ENCODE measurements around the gene HOXA3.

Gene HOXA3

DNA sequence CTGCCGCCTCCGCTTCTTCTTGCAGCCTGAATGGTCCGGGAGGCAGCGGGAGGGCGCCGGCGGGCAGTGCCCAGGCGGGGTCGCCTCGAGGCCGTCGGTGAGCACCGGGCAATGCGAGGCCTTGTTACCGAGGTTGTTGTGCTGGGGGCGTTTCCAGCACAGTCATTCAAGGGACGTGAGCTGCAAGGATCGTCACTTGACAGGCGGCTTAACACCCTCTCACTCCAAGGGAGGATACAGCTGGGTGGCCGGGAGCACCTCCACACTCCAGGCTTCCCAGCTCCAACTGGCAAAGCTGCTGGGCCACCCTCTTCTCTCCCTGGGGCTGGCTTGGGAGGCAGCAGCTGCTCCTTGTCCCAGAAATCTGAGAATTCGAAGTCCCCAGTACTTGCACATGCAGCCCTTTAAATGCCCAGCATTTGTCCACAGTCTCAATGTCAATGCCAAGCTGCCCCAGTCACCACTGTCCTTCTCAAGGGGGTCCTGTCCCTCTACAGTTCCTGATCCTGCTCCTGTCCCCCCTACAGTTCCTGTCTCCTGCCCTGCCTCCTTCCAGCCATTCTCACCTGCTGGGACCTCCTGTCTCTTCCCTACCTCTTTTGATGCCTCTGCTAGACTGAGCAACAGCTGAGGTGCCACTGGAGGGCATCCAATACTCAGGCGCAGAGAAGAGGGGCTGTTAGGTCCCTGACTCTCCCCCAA lies 37.1 kb upstream of the HOXA3 start:
- DNase-seq, result no peak

DNA sequence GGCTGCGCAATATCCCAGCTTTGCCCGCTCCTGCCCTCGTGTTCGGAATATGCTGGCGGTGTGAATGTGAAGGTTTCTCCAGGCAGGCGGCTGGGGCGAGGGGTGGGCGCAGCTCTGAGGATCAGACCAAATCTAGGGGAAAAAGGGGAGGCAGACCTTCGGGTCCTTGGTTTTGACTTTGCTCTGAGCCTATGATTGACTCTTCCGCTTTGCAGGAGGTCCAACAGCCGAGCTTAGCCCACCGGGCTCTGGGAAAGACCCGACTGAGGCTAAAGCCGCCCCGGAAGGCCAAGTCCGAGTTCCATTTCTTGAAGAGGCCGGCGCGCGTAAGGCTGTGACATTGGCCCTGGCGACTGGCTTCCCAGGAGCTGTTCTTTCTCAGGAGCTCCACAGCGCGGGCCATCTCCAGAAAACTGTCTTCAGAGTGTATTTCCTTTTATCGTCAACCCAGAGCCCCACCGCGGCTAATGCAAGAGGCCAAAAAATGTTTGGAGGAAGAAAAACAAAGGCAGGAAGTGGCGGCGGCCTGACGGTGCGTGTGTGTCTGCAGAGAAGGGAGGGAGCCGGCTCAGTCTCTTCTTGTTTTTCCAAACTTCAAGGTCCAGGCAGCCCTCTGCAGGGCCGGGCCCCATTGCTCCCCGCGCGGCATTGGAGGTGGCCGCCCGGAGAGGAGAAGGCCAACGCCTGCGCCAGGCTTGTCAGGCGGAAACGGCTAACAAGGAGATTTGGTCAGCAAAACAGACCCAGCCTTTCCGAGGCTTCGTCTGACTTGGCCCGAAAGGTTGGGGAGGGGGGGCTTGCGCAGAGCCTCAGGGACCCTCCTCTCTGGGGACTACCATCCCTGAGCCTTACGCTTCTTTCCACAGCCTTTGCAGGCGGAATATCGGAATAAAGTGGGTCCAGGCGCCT lies 36.3 kb upstream of the HOXA3 start:
- no peak for DNase-seq

DNA sequence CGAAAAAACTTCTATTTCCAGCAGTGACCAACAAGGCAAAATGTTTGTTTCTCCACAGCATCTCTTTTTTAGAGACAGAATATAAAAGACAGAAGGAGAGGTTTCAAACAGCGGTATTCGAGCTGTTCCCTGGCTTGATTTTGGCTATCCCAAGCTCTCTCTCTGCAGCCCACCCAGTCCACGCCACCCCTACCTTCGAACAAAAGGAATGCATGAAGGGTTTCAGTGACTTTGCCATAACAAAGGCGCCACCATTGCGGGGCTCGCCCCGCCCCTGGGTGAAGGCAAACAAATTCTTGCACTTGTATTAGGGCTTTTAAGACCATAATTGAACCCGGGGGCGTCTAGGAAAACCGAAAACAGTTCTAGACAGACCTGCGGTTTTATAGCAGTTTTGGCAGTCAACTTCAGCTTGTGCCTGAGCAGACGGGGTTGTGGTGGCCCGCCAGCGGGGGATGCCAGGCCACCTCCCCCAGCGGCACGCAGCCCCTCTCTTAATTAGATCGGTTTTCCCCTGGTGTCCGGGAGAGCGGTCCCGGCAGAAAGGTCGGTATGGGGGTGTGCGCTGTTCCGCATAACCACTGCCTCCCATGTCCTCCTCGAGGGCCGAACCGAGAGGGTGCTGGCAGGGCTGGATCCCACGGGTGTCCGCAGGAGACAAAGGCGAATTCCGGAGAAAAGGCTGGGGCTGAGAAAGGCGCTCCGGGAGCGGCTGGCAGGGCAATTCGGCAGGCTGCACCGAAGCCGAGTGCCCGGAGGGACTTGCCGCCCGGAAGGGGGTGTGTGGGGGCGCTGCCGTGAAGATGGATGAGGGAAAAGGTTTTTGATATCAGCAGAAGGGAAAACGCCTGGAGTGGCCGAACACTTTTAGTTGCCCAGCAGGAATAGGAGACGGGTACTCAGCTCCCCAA lies 35.3 kb upstream of the HOXA3 start:
- no peak for DNase-seq

DNA sequence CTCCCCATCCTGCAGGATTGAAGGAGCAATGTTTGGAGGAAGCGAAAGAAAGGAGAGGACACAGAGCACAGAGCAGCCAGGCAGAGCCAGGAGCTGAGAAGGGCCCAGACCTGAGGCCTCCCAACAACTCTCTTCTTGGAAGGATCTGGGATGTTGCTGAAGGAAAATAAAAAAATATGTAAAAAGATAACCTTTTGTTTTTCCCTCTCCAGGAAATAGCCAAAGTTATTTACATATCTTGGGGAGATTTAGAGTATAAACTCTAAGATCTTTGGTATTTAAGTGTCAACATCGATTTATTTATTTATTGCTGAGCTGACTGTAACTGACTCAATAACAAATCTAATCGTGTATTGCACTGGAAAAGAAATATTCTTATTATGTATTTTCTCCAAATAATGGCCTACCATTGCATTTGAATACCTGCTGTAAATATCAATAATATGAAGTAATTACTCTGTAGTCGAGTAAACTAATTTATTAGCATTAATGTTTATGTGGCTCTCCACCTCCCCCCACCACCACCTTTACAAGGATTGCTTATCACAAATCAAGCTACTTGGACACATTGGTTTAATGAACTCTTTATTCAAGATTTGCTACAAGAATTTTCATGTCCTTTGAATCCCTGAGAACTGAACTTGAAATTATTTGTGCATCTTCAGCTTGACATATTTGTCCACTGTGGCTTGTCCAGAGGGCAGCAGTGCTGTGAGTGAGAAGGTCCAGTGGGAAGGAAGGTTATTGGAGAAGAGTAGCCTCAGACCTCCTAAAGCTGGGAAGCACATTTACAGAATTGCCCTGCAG lies 34.5 kb upstream of the HOXA3 start:
- DNase-seq, result no peak

DNA sequence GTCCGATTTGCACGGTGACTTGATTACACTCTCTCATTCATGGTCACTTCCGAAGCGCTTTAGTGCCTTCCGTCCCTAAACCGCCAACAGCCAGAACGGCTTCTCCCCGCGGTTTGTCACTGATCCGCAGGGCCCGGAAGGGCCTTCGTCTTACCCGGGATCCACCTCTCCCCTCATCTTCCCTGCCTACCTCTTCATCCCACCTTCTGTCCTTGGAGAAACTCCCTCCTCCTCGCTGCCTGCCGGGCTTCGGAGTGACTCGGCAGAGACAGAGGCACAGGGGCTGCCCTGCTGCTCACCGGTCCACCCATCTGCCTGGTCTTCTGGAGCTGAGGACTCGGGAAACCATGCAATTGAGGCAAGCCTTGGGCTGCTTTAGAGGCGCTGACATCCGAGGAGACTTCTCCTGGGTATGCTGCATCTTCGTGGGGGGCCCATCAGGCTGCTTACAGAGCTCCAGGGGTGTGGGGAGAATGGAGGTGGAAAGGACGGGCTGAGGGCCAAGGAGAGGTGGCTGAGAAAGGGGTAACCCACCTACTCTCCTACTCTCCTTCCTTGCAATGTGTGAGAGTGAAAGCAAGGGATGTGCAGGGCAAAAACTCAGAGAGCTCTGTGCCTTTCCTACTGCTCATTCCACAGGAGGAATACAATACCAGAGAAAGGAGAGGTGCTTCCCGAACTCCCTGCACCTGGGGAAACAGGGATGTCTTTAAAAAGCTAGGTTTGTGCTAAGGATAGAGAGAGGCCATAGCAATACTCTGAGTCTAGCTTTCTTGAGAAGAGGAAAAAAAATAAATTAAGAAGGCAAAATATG lies 33.7 kb upstream of the HOXA3 start:
- DNase-seq, result no peak

DNA sequence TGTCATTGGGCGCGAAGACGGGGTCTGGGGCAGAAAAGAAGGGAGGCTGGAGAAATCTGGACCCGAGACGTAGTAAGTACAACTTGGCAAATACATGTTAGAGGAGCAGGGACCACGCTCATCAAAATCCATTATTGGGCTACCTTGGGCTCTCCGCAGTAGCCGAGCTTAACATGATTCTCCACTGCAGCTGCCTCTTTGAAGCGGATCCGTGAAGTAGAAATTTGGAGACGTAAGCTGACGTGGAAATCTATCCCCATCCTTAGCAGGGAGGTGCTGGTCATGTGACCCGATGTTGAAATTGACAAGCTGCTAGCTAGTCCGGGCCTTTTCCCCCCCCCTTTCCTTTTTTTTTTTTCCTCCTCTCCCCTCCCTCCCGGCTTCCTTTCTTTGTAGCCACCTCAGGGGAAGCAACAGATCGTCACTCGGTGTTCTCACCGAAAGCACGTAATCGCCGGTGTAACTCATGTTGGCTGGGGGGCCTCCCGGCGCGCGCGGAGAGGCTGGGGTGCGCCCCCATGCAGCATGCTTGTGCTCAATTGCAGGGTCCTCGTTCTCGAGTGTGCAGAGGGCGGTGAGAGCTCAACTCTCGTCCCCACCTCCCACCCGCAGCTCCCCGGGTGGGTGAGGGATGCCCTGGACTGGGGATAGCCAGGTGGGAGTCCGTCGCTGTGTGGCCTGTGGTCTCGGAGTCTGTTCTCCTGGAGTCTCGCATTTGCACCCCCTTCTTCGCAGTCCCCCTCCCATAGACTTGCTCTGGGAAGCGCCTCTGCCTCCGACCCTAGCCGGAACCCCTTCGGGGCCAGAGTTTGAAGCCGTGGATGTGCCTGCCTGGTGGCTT lies 32.9 kb upstream of the HOXA3 start, which contains the start of gene HOXA11:
HOXA11 (minus strand) TSS at position 220 of the 841 bp plus-strand sequence; CDS start at position 132, 88 bp downstream.
- peak; percentile 54 for DNase-seq

DNA sequence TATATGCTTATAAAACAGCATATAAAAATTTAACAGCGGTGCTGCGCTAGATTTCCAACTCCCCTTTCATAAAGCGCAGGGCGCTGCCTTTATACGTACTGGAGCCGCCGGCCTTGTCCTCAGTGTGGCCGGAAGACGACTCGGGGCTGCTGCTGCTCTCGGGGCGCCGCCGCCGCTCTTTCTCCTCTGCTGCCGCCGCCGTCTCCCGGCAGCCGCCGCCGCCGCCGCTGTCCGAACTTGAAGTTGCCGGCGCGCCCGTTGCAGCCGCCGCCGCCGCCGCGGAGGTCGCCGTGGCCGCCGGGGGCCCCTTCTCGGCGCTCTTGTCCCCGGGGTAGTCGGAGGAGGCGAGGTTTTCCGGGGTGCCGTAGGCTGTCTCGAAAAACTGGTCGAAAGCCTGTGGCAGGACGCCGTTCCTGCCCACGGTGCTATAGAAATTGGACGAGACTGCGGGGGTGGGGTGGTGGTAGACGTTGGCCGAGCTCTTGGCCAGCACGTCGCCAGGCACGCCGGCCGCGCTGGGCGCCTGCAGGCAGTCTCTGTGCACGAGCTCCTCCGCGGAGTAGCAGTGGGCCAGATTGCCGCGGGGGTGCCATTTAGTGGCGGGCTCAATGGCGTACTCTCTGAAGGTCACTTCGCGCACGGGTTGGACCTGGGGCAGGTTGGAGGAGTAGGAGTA lies 32.1 kb upstream of the HOXA3 start:
- DNase-seq, result no peak

DNA sequence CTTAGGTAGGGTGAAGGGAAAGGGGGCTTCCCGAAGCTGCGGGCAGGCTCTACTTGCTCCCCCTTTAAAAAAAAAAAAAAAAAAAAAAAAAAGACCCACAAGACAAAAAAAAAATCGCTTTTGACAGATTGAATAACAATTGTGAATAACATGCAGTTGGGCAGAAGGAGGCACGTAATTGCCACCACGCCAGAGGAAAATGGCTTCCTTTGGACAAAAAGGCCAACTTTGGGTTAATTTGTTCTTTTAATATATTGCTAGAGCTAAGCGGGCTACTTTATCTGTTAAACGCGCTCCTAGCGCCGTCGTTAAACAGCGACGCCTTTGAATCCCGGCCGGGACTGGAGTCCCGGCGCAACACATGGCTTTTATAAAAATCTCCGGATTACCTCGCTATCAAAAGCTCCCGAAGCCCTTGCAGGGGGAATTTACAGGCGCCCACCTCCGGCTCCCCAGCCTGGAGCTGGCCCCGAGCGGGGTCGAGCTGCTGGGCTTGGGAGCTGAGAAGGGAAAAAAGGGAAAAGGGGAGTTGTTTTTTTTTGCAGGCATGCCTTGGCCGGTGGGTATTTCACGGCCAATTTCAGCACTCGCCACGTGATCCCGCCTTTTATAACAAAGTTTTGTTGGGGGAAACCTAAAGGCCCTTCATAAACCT lies 31.4 kb upstream of the HOXA3 start:
- no peak for DNase-seq

DNA sequence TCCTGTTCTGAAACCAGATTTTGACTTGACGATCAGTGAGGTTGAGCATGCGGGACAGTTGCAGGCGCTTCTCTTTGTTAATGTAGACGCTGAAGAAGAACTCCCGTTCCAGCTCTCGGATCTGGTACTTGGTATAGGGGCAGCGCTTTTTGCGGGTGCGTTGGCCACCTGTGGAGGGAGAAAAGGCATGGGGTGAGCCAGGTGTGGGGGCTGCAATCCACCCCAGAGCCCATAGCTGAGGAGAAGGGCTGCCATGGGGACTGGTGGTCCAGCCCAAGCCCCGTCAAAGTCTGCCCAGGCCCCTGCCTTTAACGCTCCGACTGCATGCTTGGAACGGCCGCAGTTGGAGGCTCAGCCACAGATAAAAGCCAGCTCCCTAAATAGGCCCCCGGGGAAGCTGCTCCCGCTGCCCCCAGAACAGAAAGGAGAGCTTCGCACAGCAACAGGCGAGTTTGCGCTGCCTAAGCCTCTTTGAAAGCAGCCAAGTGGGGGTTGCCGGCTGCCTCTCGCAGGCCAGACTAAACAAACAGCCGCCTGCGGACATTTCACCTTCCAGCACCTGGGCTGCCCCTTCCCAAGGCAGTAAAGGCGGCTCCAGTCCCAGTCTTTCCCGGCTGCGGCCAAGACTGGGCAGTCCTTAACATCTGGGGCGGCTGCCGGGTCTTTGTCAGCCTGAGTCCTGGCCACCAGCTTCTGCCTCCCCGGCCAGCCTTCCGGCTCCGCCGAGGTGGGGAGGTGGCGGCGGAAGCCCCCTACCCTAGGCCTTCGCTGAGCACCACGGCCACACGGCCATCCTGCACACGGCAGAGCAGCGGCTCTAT lies 30.7 kb upstream of the HOXA3 start:
- peak; percentile 16 for DNase-seq

DNA sequence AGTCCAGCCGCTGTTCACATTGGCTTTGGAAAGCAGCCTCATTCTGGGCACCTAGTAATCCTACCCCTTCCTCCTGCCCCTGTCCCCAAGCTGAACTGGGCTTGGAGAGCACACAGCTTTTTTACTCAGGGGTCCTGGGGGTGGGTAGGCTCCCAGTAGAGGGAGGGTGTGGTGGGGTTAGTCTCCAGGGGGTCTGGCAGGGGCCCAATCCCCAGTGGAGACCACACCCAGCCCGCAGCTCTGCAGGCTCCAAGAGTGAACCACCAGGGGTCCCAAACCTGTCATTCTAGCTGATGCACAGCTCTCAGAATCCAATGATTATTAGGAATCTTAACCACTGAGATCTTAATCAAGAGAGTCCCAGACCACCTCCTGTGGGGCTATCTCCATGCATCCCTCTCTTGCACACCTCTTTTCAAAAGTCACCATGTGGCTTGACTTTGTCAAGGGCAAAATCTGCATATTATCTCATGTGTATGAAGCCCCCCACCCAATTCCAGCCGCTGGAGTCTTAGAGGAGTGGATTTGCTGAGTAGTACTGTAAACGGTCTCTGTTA lies 30.0 kb upstream of the HOXA3 start:
- no peak for DNase-seq

DNA sequence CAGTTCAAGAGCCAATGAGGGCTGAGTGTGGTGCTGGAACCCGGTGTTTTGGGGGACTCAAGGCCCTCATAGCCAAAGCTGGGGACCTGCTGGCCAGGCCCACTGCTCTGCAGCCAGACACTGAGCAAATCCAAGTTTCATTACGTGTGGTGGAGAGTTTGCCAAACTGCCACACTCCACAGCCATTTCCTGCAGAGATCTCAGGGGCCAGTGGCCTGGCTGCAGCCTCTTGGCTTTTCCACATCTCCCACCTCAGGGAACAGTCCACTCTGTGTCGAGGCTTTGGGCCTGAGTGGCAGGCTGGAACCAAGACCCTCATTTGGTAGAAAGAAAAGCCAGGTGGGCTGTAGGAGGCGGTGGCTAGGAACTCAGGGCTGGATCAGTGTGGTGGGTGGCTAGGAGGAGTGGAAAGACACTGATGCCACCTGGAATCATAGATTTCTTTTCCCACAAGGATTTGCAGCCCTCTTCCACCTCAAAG lies 29.5 kb upstream of the HOXA3 start:
- DNase-seq, result no peak

DNA sequence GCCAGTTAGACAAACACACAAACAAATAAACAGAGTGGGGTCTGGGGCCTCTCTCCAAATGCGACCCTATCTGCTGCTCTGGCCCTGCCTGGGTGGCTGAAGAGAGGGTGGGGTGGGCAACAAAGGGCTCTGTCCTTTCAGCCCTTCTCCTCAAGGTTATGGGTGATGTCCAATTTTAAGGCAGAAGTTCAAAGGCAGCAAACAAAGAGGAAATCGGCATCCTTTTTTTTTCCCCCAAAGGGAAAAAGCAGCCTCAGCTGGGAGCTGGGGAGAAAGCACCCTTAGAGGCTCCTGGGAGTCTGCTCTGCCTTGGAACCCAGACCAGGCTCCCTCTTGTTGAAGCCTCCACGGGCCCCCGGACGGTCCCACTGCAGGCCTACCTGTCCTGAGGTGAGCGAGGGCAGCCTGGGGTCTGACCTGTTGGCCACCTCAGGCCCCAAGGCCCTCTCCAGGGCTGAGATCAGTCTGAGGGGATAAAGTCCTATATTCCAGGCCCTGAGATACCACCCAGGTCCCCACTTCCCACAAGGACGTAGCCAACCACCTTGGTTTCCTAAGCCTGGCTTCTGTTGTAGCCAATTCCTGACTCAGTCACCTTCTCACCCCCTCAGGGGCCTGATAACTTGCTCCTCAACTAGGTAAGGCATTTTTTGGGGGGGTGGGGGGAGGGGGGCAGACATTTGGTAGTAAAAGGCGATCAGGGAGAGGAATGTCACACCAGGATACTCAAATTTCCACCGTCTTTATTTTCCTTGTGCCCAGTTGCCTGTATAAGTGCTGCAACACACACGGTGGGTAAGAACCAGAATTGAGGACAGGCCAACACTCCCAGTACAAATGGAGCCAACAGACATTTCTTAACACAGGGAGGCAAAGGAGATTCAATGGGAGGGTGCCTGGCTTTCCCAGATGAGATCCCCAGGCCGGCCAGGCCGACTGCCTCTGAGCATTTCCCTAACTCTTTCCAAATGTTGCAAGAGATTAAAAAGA lies 28.3 kb upstream of the HOXA3 start:
- DNase-seq, result no peak

DNA sequence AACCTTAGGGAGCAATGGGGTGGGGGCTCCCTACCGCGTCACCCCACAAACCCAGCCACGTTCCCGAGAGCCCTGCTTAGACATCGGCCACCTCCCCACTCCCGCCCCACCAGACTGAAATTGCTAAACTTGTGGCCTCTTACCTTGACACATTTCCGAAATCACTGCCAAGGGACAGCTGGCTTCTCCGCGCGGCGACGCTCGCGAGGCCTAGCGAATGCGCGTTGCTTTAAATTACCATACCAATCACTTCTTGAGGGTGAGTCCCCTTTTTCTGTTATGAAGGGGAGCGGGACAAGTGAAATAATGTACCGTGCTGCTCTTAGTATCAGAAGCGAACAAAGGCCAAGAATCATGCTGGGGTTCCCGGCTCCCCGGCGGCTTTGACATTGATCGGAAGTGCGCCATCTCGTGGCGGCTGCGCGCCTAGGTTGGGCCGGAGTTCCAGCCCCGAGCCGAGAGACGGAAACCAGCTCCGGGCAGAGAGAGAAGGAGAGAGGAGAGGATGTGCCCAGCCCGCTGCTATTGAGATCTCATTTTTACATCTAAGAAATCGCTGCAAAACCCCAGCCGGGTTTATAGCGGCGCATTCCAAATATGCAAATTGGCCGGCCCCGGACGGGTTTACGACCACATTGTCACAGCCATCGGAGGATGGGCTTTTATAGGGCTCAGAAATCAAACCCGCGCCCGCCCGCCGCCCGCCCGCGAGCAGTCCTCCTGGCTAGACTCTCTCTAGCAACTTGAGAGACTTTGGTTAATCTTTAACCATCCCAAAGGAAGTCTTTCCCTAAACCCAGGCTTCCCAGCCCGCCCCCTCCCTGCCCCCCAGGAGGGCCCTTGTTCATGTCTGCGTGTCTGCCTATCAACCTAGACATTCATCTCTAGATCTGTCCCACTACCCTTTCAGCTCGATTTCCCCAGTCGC lies 27.4 kb upstream of the HOXA3 start:
- no peak for DNase-seq

DNA sequence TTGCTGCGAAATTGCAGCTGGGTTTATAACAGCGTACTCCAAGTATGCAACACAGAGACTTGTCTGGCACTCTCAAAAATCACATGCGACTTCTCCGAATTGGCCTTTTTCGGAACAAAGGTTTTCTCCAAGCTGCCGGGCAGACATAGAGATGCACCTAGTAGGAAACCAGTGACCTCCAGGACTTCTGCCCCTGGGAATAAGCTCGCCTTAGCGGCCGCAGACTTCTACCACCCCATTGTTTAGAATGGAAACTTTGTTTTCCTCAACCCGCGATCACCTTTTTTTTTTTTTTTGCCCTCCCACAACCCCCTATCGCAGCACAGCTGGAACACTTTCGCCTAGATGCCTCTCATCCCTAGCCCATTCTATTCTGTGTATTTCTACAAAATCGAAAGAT lies 26.6 kb upstream of the HOXA3 start:
- no peak for DNase-seq

DNA sequence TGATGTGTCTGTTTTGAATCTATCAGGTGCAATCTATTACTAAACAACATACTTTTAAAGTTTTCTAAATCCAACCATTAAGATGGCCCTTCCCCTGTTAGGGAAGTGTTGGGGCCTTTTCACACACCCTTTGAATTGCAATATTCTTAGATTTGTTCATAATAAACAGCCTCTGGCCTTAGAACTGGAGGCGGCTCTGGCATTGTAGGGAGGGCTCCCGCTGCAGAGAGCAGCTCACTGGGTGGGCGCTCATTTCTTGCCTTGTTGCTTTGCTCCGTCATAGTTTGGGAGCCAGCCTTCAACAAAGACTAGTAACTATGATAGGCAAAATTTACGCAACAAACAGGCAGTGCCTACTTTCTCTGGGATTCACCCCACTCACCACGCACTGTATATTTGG lies 26.0 kb upstream of the HOXA3 start:
- no peak for DNase-seq

All from DMS79 treated with DMSO at 0.1 percent for 48 hours (cell line).